ENCODE data around the gene C8A.

C8A gene

DNA sequence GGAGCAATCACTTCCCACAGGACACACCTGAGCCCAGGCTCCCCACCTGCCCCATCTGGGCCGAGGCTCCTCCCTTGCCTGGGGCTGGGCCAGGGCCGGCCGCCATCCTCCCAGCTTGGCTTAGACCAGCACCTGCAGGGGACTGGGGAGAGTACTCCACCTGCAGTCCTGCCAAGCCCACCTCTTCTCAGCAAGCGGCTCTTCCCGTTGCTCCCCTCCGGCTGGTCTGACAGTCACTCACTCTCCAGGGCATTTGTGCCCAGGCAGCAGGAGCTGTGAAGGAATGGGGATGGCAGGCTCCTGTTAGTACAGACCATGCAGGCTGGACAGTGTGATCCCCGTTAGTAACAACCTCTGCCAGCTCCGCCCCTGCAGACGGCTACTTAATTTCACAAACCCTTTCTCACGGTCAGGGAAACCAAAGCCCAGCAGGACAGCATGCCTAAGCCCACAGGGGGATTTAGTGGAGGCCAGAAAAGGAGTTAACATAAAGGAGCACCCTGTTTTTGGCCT is 35.2 kb upstream of the C8A start, which contains the start of gene FYB2:
FYB2 (minus strand) TSS at position 18 of the 513 bp plus-strand sequence. CDS start 114 bp downstream, outside the sequence.
- no CpG with 5 or more reads among the region's 10 CpGs for WGBS (ENCODE audit: extremely low coverage, insufficient coverage, insufficient read length)
- Histone ChIP-seq H3K4ac (ENCODE audit: low read depth, low read length) (no peak within 1 kb of the TSS), H4K8ac (ENCODE audit: low read depth, low read length) (peak within 1 kb of the TSS; percentile 34)

DNA sequence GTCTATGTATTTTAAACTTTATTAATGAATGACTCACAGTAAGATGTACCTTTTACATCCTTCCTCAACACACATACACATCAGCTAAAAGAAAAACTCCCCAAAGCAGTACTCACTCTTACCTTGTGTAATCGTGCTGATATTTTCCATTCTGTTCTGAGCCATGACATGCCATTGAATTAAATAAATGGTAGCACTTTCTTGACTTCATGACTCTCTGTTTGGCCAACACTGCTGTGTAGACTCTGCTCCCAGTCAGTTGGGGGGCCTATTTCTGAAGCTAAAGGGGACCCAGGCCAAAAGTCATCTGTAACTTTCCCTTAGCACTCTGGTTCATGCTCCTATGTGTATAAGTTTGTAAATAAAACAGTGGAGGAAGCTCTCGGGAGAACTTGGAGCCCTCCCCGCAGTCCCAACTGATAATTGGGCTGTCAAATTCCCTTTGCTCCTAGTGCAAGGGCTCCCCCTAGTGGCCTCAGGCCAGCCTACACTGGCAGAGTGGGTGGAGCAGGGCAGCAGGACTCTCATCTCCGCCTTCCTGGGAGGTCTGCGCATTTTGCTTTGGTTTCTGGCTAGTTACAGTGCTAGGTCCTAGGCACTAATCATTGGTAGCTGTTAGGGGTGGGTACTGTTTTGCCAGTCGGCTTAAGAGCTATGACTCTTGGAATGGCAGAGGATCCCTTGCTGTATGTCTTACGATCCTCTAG is 33.7 kb upstream of the C8A start:
- no peak overlapping the region for H4K8ac ChIP-seq (ENCODE audit: low read depth, low read length)
- H3K4me2 ChIP-seq (ENCODE audit: low read length) = no peak overlapping the region
- no peaks in the 10 kb centered on the region for H3K27me3 ChIP-seq (ENCODE audit: insufficient read depth, low read length)
- H3K18ac ChIP-seq (ENCODE audit: low read length) = no peak overlapping the region
- no peak overlapping the region for H4K12ac ChIP-seq (ENCODE audit: low read depth, low read length)
- DNase-seq = peak; percentile 73 to 87
- no peak overlapping the region for H3K4me3 ChIP-seq (ENCODE audit: low read depth, low read length)
- no peak overlapping the region for H3K23ac ChIP-seq (ENCODE audit: low read length)
- no peak overlapping the region for H4K91ac ChIP-seq (ENCODE audit: low read depth, low read length)
- H3K36me3 ChIP-seq (ENCODE audit: control insufficient read depth in 1 of 2, insufficient read depth in 2 of 2, low read length in 2 of 2) = no peaks in the 10 kb centered on the region
- H3K4ac ChIP-seq (ENCODE audit: low read depth, low read length) = no peak overlapping the region
- H2BK5ac ChIP-seq (ENCODE audit: low read depth, low read length, poor library complexity) = no peak overlapping the region
- H3K79me2 ChIP-seq (ENCODE audit: control insufficient read depth, insufficient read depth, low read length, poor library complexity) = no peaks in the 10 kb centered on the region
- peaks cover 13 to 21% of the 10 kb centered on the region in 2 experiments for H3K4me1 ChIP-seq (ENCODE audit: control insufficient read depth in 1 of 2, insufficient read depth in 2 of 2, low read length in 2 of 2)
- no peak overlapping the region for H2BK12ac ChIP-seq (ENCODE audit: low read length)
- H3K79me1 ChIP-seq (ENCODE audit: low read length) = peaks cover 6% of the 10 kb centered on the region
- no peak overlapping the region for H2AFZ ChIP-seq (ENCODE audit: insufficient read depth, low read length, poor library complexity)
- no peak overlapping the region for H3K14ac ChIP-seq (ENCODE audit: low read length)
- no peak overlapping the region for H3K9ac ChIP-seq (ENCODE audit: low read length)
- no peak overlapping the region for H3K27ac ChIP-seq (ENCODE audit: low read depth, low read length)
- H3K9me3 ChIP-seq (ENCODE audit: insufficient read depth, low read depth, low read length) = no peaks in the 10 kb centered on the region
- no peak overlapping the region for H2AK5ac ChIP-seq (ENCODE audit: low read length)
- no peak overlapping the region for H2BK120ac ChIP-seq (ENCODE audit: insufficient read depth, low read length, poor library complexity)
- no CpG with 5 or more reads among the region's 7 CpGs for WGBS (ENCODE audit: extremely low coverage, insufficient coverage, insufficient read length)

More for the DNA sequence above, 35.2 kb upstream of the C8A start, which contains the start of gene FYB2:
- H2AK5ac ChIP-seq (ENCODE audit: low read length) = no peak within 1 kb of the TSS
- peak within 1 kb of the TSS; percentile 62 for H3K27ac ChIP-seq (ENCODE audit: low read depth, low read length)
- H2BK12ac ChIP-seq (ENCODE audit: low read length) = peak within 1 kb of the TSS; percentile 29
- H3K14ac ChIP-seq (ENCODE audit: low read length) = peak within 1 kb of the TSS; percentile 37
- no peak within 1 kb of the TSS for H2AFZ ChIP-seq (ENCODE audit: insufficient read depth, low read length, poor library complexity)
- no peak within 1 kb of the TSS for H3K9ac ChIP-seq (ENCODE audit: low read length)
- no peak within 1 kb of the TSS for H3K4me3 ChIP-seq (ENCODE audit: low read depth, low read length)
- H2BK5ac ChIP-seq (ENCODE audit: low read depth, low read length, poor library complexity) = peak within 1 kb of the TSS; percentile 25
- no peaks in the 10 kb centered on the region for H3K27me3 ChIP-seq (ENCODE audit: insufficient read depth, low read length)
- no peak within 1 kb of the TSS for H3K23ac ChIP-seq (ENCODE audit: low read length)
- peak within 1 kb of the TSS; percentile 66 for H4K91ac ChIP-seq (ENCODE audit: low read depth, low read length)
- H2BK120ac ChIP-seq (ENCODE audit: insufficient read depth, low read length, poor library complexity) = peak within 1 kb of the TSS; percentile 12
- H3K79me1 ChIP-seq (ENCODE audit: low read length) = peaks cover 6% of the 10 kb centered on the region
- H3K4me2 ChIP-seq (ENCODE audit: low read length) = peak within 1 kb of the TSS; percentile 25
- no peak within 1 kb of the TSS for H4K12ac ChIP-seq (ENCODE audit: low read depth, low read length)
- DNase-seq = no peak
- peak within 1 kb of the TSS; percentile 46 for H3K18ac ChIP-seq (ENCODE audit: low read length)
- H3K36me3 ChIP-seq (ENCODE audit: control insufficient read depth in 1 of 2, insufficient read depth in 2 of 2, low read length in 2 of 2) = no peaks in the 10 kb centered on the region
- no peaks in the 10 kb centered on the region for H3K9me3 ChIP-seq (ENCODE audit: insufficient read depth, low read depth, low read length)
- H3K4me1 ChIP-seq (ENCODE audit: control insufficient read depth in 1 of 2, insufficient read depth in 2 of 2, low read length in 2 of 2) = peaks cover 13 to 21% of the 10 kb centered on the region in 2 experiments
- H3K79me2 ChIP-seq (ENCODE audit: control insufficient read depth, insufficient read depth, low read length, poor library complexity) = no peaks in the 10 kb centered on the region

DNA sequence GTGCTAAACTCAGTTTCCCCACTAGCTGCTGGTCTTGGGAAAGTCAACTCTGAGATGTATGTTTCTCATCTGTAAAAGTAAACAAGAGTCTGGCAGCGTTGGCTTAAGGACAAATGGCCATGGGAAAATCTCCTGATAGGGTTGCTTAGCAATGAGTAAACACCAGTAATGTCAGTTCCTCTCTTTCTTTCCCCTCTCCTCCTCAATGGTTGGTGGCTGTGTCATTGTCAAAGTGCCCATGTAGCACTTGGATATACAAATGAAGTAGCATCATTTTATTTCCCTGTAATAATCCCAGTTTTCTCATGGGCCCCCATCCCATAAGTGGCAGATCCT is 33.2 kb upstream of the C8A start:
- no peak overlapping the region for H3K23ac ChIP-seq (ENCODE audit: low read length)
- H3K14ac ChIP-seq (ENCODE audit: low read length) = no peak overlapping the region
- no CpG with 5 or more reads among the region's 1 CpG for WGBS (ENCODE audit: extremely low coverage, insufficient coverage, insufficient read length)
- no peak overlapping the region for H4K12ac ChIP-seq (ENCODE audit: low read depth, low read length)
- H2AFZ ChIP-seq (ENCODE audit: insufficient read depth, low read length, poor library complexity) = no peak overlapping the region
- no peaks in the 10 kb centered on the region for H3K79me2 ChIP-seq (ENCODE audit: control insufficient read depth, insufficient read depth, low read length, poor library complexity)
- H3K36me3 ChIP-seq (ENCODE audit: control insufficient read depth in 1 of 2, insufficient read depth in 2 of 2, low read length in 2 of 2) = no peaks in the 10 kb centered on the region
- no peak overlapping the region for H3K9ac ChIP-seq (ENCODE audit: low read length)
- no peak overlapping the region for H4K91ac ChIP-seq (ENCODE audit: low read depth, low read length)
- no peak overlapping the region for H2BK5ac ChIP-seq (ENCODE audit: low read depth, low read length, poor library complexity)
- H3K4me3 ChIP-seq (ENCODE audit: low read depth, low read length) = no peak overlapping the region
- H3K27me3 ChIP-seq (ENCODE audit: insufficient read depth, low read length) = no peaks in the 10 kb centered on the region
- H2AK5ac ChIP-seq (ENCODE audit: low read length) = no peak overlapping the region
- H4K8ac ChIP-seq (ENCODE audit: low read depth, low read length) = no peak overlapping the region
- no peak overlapping the region for H2BK120ac ChIP-seq (ENCODE audit: insufficient read depth, low read length, poor library complexity)
- no peak overlapping the region for H3K4me2 ChIP-seq (ENCODE audit: low read length)
- H3K4me1 ChIP-seq (ENCODE audit: control insufficient read depth in 1 of 2, insufficient read depth in 2 of 2, low read length in 2 of 2) = peaks cover 13 to 21% of the 10 kb centered on the region in 2 experiments
- no peak overlapping the region for H3K27ac ChIP-seq (ENCODE audit: low read depth, low read length)
- no peak overlapping the region for H2BK12ac ChIP-seq (ENCODE audit: low read length)
- H3K18ac ChIP-seq (ENCODE audit: low read length) = no peak overlapping the region
- no peaks in the 10 kb centered on the region for H3K9me3 ChIP-seq (ENCODE audit: insufficient read depth, low read depth, low read length)
- peaks cover 6% of the 10 kb centered on the region for H3K79me1 ChIP-seq (ENCODE audit: low read length)
- peak in 1 of 2 donors; percentile 27 for DNase-seq
- H3K4ac ChIP-seq (ENCODE audit: low read depth, low read length) = no peak overlapping the region

DNA sequence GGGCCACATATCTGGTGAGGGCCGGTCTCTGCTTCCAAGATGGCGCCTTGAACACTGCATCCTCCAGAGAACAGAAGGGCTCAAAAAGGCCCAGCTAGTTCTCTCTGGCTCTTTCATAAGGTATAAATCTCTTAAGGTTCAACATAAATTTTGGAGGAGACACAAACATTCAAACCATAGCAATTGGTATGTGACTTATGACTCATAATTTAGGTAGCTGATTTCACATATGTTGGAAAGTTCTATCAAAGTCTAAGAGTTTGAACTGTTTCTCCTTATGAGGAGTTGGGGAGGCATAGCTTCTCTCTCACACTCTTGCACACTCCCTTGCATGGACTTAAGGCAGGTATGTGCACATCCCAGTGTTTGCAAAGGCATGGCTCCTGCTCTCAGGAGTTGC is 30.3 kb upstream of the C8A start:
- DNase-seq = no peak
- Histone ChIP-seq H3K23ac (ENCODE audit: low read length) (no peak overlapping the region), H2BK5ac (ENCODE audit: low read depth, low read length, poor library complexity) (no peak overlapping the region), H3K36me3 (ENCODE audit: control insufficient read depth in 1 of 2, insufficient read depth in 2 of 2, low read length in 2 of 2) (no peaks in the 10 kb centered on the region), H3K4me3 (ENCODE audit: low read depth, low read length) (no peak overlapping the region), H3K9me3 (ENCODE audit: insufficient read depth, low read depth, low read length) (no peaks in the 10 kb centered on the region), H3K4me2 (ENCODE audit: low read length) (no peak overlapping the region), H3K4ac (ENCODE audit: low read depth, low read length) (no peak overlapping the region), H2BK120ac (ENCODE audit: insufficient read depth, low read length, poor library complexity) (no peak overlapping the region), H3K27ac (ENCODE audit: low read depth, low read length) (no peak overlapping the region), H2BK12ac (ENCODE audit: low read length) (no peak overlapping the region), H3K9ac (ENCODE audit: low read length) (no peak overlapping the region), H2AFZ (ENCODE audit: insufficient read depth, low read length, poor library complexity) (no peak overlapping the region), H3K79me1 (ENCODE audit: low read length) (peaks cover 2% of the 10 kb centered on the region), H3K4me1 (ENCODE audit: control insufficient read depth in 1 of 2, insufficient read depth in 2 of 2, low read length in 2 of 2) (peaks cover 7% of the 10 kb centered on the region in 2 experiments), H3K27me3 (ENCODE audit: insufficient read depth, low read length) (no peaks in the 10 kb centered on the region), H3K14ac (ENCODE audit: low read length) (no peak overlapping the region), H3K79me2 (ENCODE audit: control insufficient read depth, insufficient read depth, low read length, poor library complexity) (no peaks in the 10 kb centered on the region), H4K8ac (ENCODE audit: low read depth, low read length) (no peak overlapping the region), H4K12ac (ENCODE audit: low read depth, low read length) (no peak overlapping the region), H3K18ac (ENCODE audit: low read length) (no peak overlapping the region), H4K91ac (ENCODE audit: low read depth, low read length) (no peak overlapping the region), H2AK5ac (ENCODE audit: low read length) (no peak overlapping the region)
- WGBS (ENCODE audit: extremely low coverage, insufficient coverage, insufficient read length) = no CpG with 5 or more reads among the region's 2 CpGs

All from trophoblast cell (in vitro differentiated cells and primary cell).